Activated T-cell treated with anti-CD3 and anti-CD28 coated beads, Interleukin-2, amount 50 U/mL, for 72 hours (primary cell): ENCODE data around the gene WWC2. TPM values are rescaled to one million over a fixed set of nuclear protein-coding genes. Genes with fewer than 3 reads are reported as not detected.

Experiments used
- ATAC-seq, 2 donors: fragments of 150-1000 bp; cut with Tn5 transposase; replicated peaks in 1 of 2; 2 replicates each; pipeline ENCODE4 v1.10.0; 2021; ENCODE audit warnings: moderate library complexity in 2 of 2, mild to moderate bottlenecking in 1 of 2
- DNase-seq, 2 donors: peaks; one replicate each; pipeline ENCODE4 v3.0.0; 2021 to 2022; ENCODE audit warnings: mixed read lengths in 1 of 2
- H3K27ac Mint-ChIP-seq: one replicate; pipeline ENCODE4 v1.8.0; 2022; ENCODE audit warnings: mild to moderate bottlenecking, moderate library complexity, mixed read lengths
- H3K27me3 Mint-ChIP-seq: one replicate; pipeline ENCODE4 v1.8.0; 2022; ENCODE audit warnings: low read depth, mixed read lengths
- H3K36me3 Mint-ChIP-seq, 2 donors: one replicate each; pipeline ENCODE4 v1.8.0; 2022; ENCODE audit warnings: mixed read lengths in 2 of 2, mild to moderate bottlenecking in 1 of 2; ENCODE audit not compliant: insufficient read depth in 2 of 2
- H3K4me1 Mint-ChIP-seq: one replicate; pipeline ENCODE4 v1.8.0; 2022; ENCODE audit warnings: low read depth, mixed read lengths
- H3K4me3 Mint-ChIP-seq, 2 donors: one replicate each; pipeline ENCODE4 v1.8.0; 2022; ENCODE audit warnings: mild to moderate bottlenecking in 2 of 2, mixed read lengths in 2 of 2, moderate library complexity in 2 of 2
- H3K9me3 Mint-ChIP-seq, 2 donors: one replicate each; pipeline ENCODE4 v1.8.0; 2022; ENCODE audit warnings: mixed read lengths in 2 of 2
- total RNA-seq, 2 donors: library from RNA; stranded (reverse); gene quantifications; one replicate each; pipeline ENCODE4 v1.2.3, GENCODE V29; 2022

Gene WWC2
- total RNA-seq, 2 donors from 2014 or later, result 3.6 to 3.7 TPM

- DNase-seq, result no peak
- peak overlapping the region; percentile 39 for H3K27ac Mint-ChIP-seq
- peaks cover 10% of the 10 kb centered on the region for H3K27me3 Mint-ChIP-seq
- peak overlapping the region in 1 of 2 donors; percentile 25 for H3K4me3 Mint-ChIP-seq
- peaks cover 23% of the 10 kb centered on the region for H3K4me1 Mint-ChIP-seq
- ATAC-seq, result no peak
- peaks cover 3 to 6% of the 10 kb centered on the region in 2 donors for H3K36me3 Mint-ChIP-seq
- H3K9me3 Mint-ChIP-seq, result peaks cover 0 to 3% of the 10 kb centered on the region in 2 donors
Observed at GRCh38 chr4:183350317-183351071, 251.4 kb downstream of the WWC2 start.

- H3K36me3 Mint-ChIP-seq, result peaks cover 3 to 6% of the 10 kb centered on the region in 2 donors
- H3K4me3 Mint-ChIP-seq, result no peak overlapping the region
- peaks cover 10% of the 10 kb centered on the region for H3K27me3 Mint-ChIP-seq
- no peak overlapping the region for H3K27ac Mint-ChIP-seq
- ATAC-seq (no peak), DNase-seq (no peak)
- peaks cover 23% of the 10 kb centered on the region for H3K4me1 Mint-ChIP-seq
- H3K9me3 Mint-ChIP-seq, result peaks cover 0 to 3% of the 10 kb centered on the region in 2 donors
Observed at GRCh38 chr4:183352546-183352945, 253.5 kb downstream of the WWC2 start.

GRCh38 chr4:183353557-183353956 lies 254.5 kb downstream of the WWC2 start:
- H3K36me3 Mint-ChIP-seq, result peaks cover 3 to 6% of the 10 kb centered on the region in 2 donors

GRCh38 chr4:183354219-183354618 lies 255.2 kb downstream of the WWC2 start:
- peaks cover 10% of the 10 kb centered on the region for H3K27me3 Mint-ChIP-seq
- DNase-seq, result no peak
- no peak overlapping the region for H3K4me3 Mint-ChIP-seq
- H3K4me1 Mint-ChIP-seq, result peaks cover 14% of the 10 kb centered on the region
- peaks cover 3 to 6% of the 10 kb centered on the region in 2 donors for H3K36me3 Mint-ChIP-seq
- no peak overlapping the region for H3K27ac Mint-ChIP-seq
- no peak for ATAC-seq
- H3K9me3 Mint-ChIP-seq, result peaks cover 0 to 3% of the 10 kb centered on the region in 2 donors

More at GRCh38 chr4:183353557-183353956, 254.5 kb downstream of the WWC2 start:
- ATAC-seq (no peak), DNase-seq (no peak)
- Mint-ChIP-seq H3K9me3 (peaks cover 0 to 3% of the 10 kb centered on the region in 2 donors), H3K4me3 (no peak overlapping the region), H3K4me1 (peaks cover 20% of the 10 kb centered on the region), H3K27me3 (peaks cover 10% of the 10 kb centered on the region), H3K27ac (no peak overlapping the region)

GRCh38 chr4:183355405-183355804 lies 256.3 kb downstream of the WWC2 start:
- Mint-ChIP-seq H3K27ac (no peak overlapping the region), H3K36me3 (peaks cover 3% of the 10 kb centered on the region in 2 donors), H3K4me3 (no peak overlapping the region), H3K4me1 (peaks cover 4% of the 10 kb centered on the region), H3K27me3 (peaks cover 7% of the 10 kb centered on the region), H3K9me3 (peaks cover 0 to 2% of the 10 kb centered on the region in 2 donors)
- ATAC-seq, result no peak
- DNase-seq, result no peak

GRCh38 chr4:183356173-183356830 lies 257.2 kb downstream of the WWC2 start:
- Mint-ChIP-seq H3K27ac (no peak overlapping the region), H3K36me3 (no peaks in the 10 kb centered on the region), H3K4me3 (no peak overlapping the region), H3K9me3 (no peaks in the 10 kb centered on the region), H3K27me3 (no peaks in the 10 kb centered on the region), H3K4me1 (no peaks in the 10 kb centered on the region)
- no peak for DNase-seq
- no peak for ATAC-seq

GRCh38 chr4:183356931-183357675 lies 258.0 kb downstream of the WWC2 start:
- no peaks in the 10 kb centered on the region for H3K27me3 Mint-ChIP-seq
- no peaks in the 10 kb centered on the region for H3K9me3 Mint-ChIP-seq
- H3K27ac Mint-ChIP-seq, result no peak overlapping the region
- ATAC-seq, result no peak
- H3K36me3 Mint-ChIP-seq, result no peaks in the 10 kb centered on the region
- no peak for DNase-seq
- H3K4me3 Mint-ChIP-seq, result no peak overlapping the region
- H3K4me1 Mint-ChIP-seq, result no peaks in the 10 kb centered on the region

GRCh38 chr4:183358215-183358755 lies 259.2 kb downstream of the WWC2 start:
- no peak for DNase-seq
- Mint-ChIP-seq H3K9me3 (no peaks in the 10 kb centered on the region), H3K36me3 (no peaks in the 10 kb centered on the region), H3K4me1 (no peaks in the 10 kb centered on the region), H3K27ac (no peak overlapping the region), H3K4me3 (no peak overlapping the region), H3K27me3 (no peaks in the 10 kb centered on the region)
- ATAC-seq, result no peak

GRCh38 chr4:183360161-183360919 lies 261.3 kb downstream of the WWC2 start:
- DNase-seq (no peak), ATAC-seq (no peak)
- no peaks in the 10 kb centered on the region for H3K9me3 Mint-ChIP-seq
- no peaks in the 10 kb centered on the region for H3K4me1 Mint-ChIP-seq
- no peak overlapping the region for H3K27ac Mint-ChIP-seq
- H3K36me3 Mint-ChIP-seq, result no peaks in the 10 kb centered on the region
- no peak overlapping the region for H3K4me3 Mint-ChIP-seq
- H3K27me3 Mint-ChIP-seq, result no peaks in the 10 kb centered on the region

- ATAC-seq (no peak), DNase-seq (no peak)
- no peaks in the 10 kb centered on the region for H3K36me3 Mint-ChIP-seq
- no peak overlapping the region for H3K4me3 Mint-ChIP-seq
- H3K27ac Mint-ChIP-seq, result no peak overlapping the region
- no peaks in the 10 kb centered on the region for H3K9me3 Mint-ChIP-seq
- no peaks in the 10 kb centered on the region for H3K4me1 Mint-ChIP-seq
- no peaks in the 10 kb centered on the region for H3K27me3 Mint-ChIP-seq
Observed at GRCh38 chr4:183362036-183362435, 263.0 kb downstream of the WWC2 start.

GRCh38 chr4:183362916-183363542 lies 264.0 kb downstream of the WWC2 start:
- Mint-ChIP-seq H3K27me3 (no peaks in the 10 kb centered on the region), H3K4me3 (no peak overlapping the region), H3K27ac (no peak overlapping the region), H3K9me3 (no peaks in the 10 kb centered on the region), H3K36me3 (no peaks in the 10 kb centered on the region), H3K4me1 (no peaks in the 10 kb centered on the region)
- no peak for DNase-seq
- ATAC-seq, result no peak

GRCh38 chr4:183364025-183364424 lies 265.0 kb downstream of the WWC2 start:
- Mint-ChIP-seq H3K36me3 (no peaks in the 10 kb centered on the region), H3K27ac (no peak overlapping the region), H3K27me3 (no peaks in the 10 kb centered on the region), H3K4me3 (no peak overlapping the region), H3K9me3 (no peaks in the 10 kb centered on the region), H3K4me1 (no peaks in the 10 kb centered on the region)
- ATAC-seq (no peak), DNase-seq (no peak)
